A673 (cell line): ENCODE measurements around the gene CDKAL1.

ENCODE experiments used
- EZH2 ChIP-seq: fragments of 200-600 bp; sonication (generic); IDR thresholded peaks from 2 replicates; pipeline ENCODE4 v1.6.1; 2017; ENCODE audit warnings: borderline replicate concordance, low read depth, mild to moderate bottlenecking, mixed read lengths, antibody characterized with exemption, low read length; ENCODE audit not compliant: poor library complexity, severe bottlenecking
- TF ChIP-seq, protein P1 (sequence below): fragments of 300-800, 200-600 bp; sonication (generic); conservative IDR thresholded peaks from 2 replicates; pipeline ENCODE4 v1.5.1; 2017; ENCODE audit warnings: low read depth, mild to moderate bottlenecking, antibody characterized with exemption, low read length, moderate library complexity, mixed read lengths

GRCh38 chr6:21027507-21027906 is 493.2 kb downstream of the CDKAL1 start:
- TF ChIP-seq, protein P1, sequence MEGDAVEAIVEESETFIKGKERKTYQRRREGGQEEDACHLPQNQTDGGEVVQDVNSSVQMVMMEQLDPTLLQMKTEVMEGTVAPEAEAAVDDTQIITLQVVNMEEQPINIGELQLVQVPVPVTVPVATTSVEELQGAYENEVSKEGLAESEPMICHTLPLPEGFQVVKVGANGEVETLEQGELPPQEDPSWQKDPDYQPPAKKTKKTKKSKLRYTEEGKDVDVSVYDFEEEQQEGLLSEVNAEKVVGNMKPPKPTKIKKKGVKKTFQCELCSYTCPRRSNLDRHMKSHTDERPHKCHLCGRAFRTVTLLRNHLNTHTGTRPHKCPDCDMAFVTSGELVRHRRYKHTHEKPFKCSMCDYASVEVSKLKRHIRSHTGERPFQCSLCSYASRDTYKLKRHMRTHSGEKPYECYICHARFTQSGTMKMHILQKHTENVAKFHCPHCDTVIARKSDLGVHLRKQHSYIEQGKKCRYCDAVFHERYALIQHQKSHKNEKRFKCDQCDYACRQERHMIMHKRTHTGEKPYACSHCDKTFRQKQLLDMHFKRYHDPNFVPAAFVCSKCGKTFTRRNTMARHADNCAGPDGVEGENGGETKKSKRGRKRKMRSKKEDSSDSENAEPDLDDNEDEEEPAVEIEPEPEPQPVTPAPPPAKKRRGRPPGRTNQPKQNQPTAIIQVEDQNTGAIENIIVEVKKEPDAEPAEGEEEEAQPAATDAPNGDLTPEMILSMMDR, result no peak
- no peak for TF ChIP-seq EZH2
